Skin of body (tissue), 2 donors: Measurements from ENCODE around the gene NTSR1. TPM values are rescaled to one million over a fixed set of nuclear protein-coding genes. Genes with fewer than 3 reads are reported as not detected.

ENCODE experiments used
- DNase-seq: peaks from one replicate; lab custom pipeline; 2025; lab: John Stamatoyannopoulos, UW
- total RNA-seq: library from RNA; depleted of rRNA; stranded (reverse); fragments of >200 nt; gene quantifications from one replicate; pipeline ENCODE4 v1.2.3, GENCODE V29; 2014

The NTSR1 gene
- total RNA-seq: 0.10 TPM

GRCh38 chr20:62708591-62709536 is at the start of gene NTSR1:
NTSR1 (plus strand) TSS chr20:62708836; CDS start chr20:62709208, 372 bp downstream.
- no peak for DNase-seq

- no peak for DNase-seq
Measured at GRCh38 chr20:62659488-62660239, 49.0 kb upstream of the NTSR1 start.

- DNase-seq: no peak
Measured at GRCh38 chr20:62660240-62660615, 48.4 kb upstream of the NTSR1 start.

GRCh38 chr20:62660768-62661167 is 47.9 kb upstream of the NTSR1 start:
- DNase-seq: no peak

GRCh38 chr20:62661647-62662046 is 47.0 kb upstream of the NTSR1 start:
- DNase-seq: no peak

GRCh38 chr20:62662422-62662821 is 46.2 kb upstream of the NTSR1 start:
- no peak for DNase-seq

GRCh38 chr20:62663145-62664018 is 45.3 kb upstream of the NTSR1 start:
- no peak for DNase-seq

- DNase-seq: no peak
Measured at GRCh38 chr20:62664019-62664971, 44.3 kb upstream of the NTSR1 start.

- DNase-seq: no peak
Measured at GRCh38 chr20:62665153-62665754, 43.4 kb upstream of the NTSR1 start.

GRCh38 chr20:62665826-62666735 is 42.6 kb upstream of the NTSR1 start:
- no peak for DNase-seq

- DNase-seq: peak; percentile 38
Measured at GRCh38 chr20:62666736-62667529, 41.7 kb upstream of the NTSR1 start.

- DNase-seq: no peak
Measured at GRCh38 chr20:62667530-62668440, 40.9 kb upstream of the NTSR1 start.

GRCh38 chr20:62668441-62669027 is 40.1 kb upstream of the NTSR1 start:
- DNase-seq: peak; percentile 61

- DNase-seq: no peak
Measured at GRCh38 chr20:62669249-62669648, 39.4 kb upstream of the NTSR1 start.

GRCh38 chr20:62670156-62670555 is 38.5 kb upstream of the NTSR1 start:
- DNase-seq: no peak

GRCh38 chr20:62670998-62671397 is 37.6 kb upstream of the NTSR1 start:
- no peak for DNase-seq
